ENCODE results near the gene CYBA.

Gene CYBA

DNA sequence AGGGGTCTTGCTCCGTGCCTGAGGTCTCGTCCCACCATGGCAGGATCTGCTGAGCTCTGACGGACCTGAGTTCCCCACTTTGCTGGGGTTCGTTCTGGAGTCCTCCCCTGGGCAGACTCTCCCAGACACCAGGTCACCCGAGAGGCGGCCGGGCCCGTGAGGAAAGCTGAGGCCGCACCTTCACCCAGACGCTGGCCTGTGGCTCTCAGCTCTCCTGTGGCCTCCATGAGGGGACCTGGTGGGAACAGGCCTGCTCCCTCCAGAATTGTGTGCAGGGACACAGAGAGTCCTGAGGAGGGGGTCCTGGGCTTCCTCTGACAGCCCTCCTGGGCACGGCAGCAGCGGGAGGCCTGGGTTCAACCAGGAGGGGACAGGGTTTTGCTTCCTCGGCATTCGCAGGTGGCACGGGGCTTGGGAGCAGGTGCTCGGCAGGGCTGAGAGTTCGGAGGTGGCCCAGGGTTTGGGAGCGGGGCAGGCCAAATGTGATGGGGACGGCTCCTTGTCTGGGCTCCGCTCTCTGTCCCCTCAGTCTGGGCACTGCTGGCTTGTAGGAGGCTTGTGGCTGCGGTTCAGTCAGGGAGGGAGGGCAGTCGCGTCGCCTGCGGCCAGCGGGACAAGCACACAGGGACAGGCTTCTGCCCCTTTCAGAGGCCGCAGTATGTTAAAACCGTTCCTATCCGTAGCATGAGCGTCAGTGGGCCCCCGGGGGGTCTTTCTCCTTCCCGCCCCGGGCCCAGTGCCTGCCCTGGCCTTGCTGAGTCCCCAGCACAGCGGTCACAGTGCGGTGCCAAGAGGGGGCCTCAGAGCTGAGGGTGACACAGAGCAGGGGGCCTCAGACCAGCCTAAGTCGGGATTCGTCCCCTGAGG, 43.6 kb upstream of the CYBA start:
- ATAC-seq (ENCODE audit: low read depth) (no peak), DNase-seq (ENCODE audit: low spot score) (no peak)
- Histone ChIP-seq H3K27me3 (ENCODE audit: insufficient read depth, poor library complexity, severe bottlenecking) (no peaks in the 10 kb centered on the region), H3K36me3 (ENCODE audit: low read depth) (peaks cover 16% of the 10 kb centered on the region), H3K27ac (ENCODE audit: poor library complexity, severe bottlenecking) (no peak overlapping the region), H3K4me1 (ENCODE audit: insufficient read depth, poor library complexity, severe bottlenecking) (no peaks in the 10 kb centered on the region), H3K4me3 (ENCODE audit: severe bottlenecking) (no peak overlapping the region), H3K9me3 (ENCODE audit: severe bottlenecking) (no peaks in the 10 kb centered on the region)
- TF ChIP-seq, protein P1, sequence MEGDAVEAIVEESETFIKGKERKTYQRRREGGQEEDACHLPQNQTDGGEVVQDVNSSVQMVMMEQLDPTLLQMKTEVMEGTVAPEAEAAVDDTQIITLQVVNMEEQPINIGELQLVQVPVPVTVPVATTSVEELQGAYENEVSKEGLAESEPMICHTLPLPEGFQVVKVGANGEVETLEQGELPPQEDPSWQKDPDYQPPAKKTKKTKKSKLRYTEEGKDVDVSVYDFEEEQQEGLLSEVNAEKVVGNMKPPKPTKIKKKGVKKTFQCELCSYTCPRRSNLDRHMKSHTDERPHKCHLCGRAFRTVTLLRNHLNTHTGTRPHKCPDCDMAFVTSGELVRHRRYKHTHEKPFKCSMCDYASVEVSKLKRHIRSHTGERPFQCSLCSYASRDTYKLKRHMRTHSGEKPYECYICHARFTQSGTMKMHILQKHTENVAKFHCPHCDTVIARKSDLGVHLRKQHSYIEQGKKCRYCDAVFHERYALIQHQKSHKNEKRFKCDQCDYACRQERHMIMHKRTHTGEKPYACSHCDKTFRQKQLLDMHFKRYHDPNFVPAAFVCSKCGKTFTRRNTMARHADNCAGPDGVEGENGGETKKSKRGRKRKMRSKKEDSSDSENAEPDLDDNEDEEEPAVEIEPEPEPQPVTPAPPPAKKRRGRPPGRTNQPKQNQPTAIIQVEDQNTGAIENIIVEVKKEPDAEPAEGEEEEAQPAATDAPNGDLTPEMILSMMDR (IDR thresholded peaks at IDR 0.05; ENCODE audit: poor library complexity, severe bottlenecking), result no peak

DNA sequence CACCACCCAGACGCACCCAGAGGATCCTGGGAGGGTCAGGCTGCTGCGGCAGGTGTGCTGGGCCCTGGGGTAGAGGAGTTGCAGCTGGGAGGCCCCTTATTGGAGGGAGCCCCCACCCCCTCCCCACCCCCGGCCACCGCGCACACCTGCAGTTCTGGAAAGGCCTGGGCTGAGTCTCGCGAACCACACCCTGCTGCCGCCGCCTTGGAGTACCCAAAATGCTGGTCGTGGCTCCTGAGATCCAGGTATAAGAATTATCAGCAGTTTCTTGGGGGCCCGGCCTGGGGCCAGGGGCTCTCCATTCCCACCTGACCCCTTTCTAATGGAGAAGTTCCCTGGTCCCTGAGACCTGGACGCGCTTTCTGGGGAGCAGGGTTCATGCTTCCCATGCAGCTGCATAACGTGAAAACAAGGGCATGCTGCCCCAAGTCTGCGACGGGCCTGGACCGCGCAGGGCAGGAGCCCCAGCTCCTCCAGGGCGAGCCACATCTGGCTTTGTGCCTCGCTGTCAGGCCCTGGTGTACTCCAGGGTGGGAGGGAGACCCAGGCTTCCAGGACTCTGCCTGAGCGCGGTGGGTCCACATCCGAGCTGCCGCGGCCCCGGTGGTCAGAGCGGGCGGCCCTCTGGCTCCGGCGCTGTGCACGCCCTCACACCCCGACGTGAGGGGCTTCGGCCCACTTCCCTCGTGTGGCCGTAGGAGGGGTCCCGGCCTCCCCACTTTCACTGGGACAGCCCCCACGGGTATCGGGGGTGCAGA, 42.7 kb upstream of the CYBA start:
- TF ChIP-seq, protein P1 (IDR thresholded peaks at IDR 0.05; ENCODE audit: poor library complexity, severe bottlenecking), result no peak
- ATAC-seq (ENCODE audit: low read depth) (no peak), DNase-seq (ENCODE audit: low spot score) (no peak)
- Histone ChIP-seq H3K27me3 (ENCODE audit: insufficient read depth, poor library complexity, severe bottlenecking) (peaks cover 4% of the 10 kb centered on the region), H3K4me3 (ENCODE audit: severe bottlenecking) (no peak overlapping the region), H3K9me3 (ENCODE audit: severe bottlenecking) (no peaks in the 10 kb centered on the region), H3K27ac (ENCODE audit: poor library complexity, severe bottlenecking) (no peak overlapping the region), H3K4me1 (ENCODE audit: insufficient read depth, poor library complexity, severe bottlenecking) (no peaks in the 10 kb centered on the region), H3K36me3 (ENCODE audit: low read depth) (peaks cover 16% of the 10 kb centered on the region)

DNA sequence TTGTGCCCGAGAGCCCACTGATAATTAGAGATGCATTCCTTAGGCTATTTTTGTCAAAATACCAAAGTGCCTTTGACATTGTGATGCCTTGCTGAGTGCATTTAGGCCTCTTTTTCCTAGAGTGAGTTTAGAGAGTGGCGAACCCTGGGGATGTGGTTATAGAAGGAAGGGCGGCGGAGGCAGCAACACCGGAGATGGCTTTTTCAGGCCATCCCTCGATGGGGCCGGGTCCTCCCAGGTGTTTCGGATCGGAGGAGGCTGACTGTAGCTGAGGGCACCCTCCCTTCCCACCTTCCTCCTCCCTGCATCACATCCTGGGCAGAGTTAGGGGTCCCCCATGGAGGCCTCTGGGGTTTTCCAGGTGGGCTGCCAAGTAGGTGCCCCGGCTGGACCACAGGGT, 42.0 kb upstream of the CYBA start:
- Histone ChIP-seq H3K36me3 (ENCODE audit: low read depth) (peaks cover 8% of the 10 kb centered on the region), H3K4me3 (ENCODE audit: severe bottlenecking) (no peak overlapping the region), H3K27me3 (ENCODE audit: insufficient read depth, poor library complexity, severe bottlenecking) (peaks cover 10% of the 10 kb centered on the region), H3K4me1 (ENCODE audit: insufficient read depth, poor library complexity, severe bottlenecking) (no peaks in the 10 kb centered on the region), H3K9me3 (ENCODE audit: severe bottlenecking) (no peaks in the 10 kb centered on the region), H3K27ac (ENCODE audit: poor library complexity, severe bottlenecking) (no peak overlapping the region)
- TF ChIP-seq, protein P1 (IDR thresholded peaks at IDR 0.05; ENCODE audit: poor library complexity, severe bottlenecking), result no peak
- DNase-seq (ENCODE audit: low spot score) (no peak), ATAC-seq (ENCODE audit: low read depth) (no peak)

DNA sequence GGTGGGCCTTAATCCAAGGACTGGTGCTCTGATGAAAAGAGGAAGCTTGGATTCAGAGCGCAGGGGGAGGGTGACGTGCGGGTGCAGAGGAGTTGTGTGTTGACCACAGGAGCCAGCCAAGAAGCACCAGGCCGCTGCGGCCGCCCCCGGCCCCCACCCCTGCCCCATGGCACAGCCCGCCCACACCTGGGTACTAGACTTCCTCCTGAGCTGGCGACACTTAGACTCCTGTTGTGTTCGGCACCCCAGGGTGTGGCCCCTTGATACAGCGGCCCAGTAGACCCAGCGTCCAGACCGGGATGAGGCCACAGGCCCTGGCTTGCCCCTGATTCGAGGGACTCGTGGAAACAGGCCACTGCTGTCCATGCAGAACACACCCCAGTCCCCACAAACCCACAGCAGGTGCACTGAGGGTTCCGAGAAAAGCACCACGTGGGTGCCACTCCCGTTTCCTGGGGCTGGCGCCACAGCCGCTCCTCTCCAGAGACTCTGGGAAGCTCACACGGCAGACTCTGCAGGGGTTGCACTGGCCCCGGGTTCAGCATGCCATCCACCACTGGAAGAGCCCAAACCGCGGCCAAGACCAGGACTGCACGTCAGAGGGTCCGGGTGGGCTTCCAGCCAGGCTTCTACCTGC, 41.2 kb upstream of the CYBA start:
- no peak for DNase-seq (ENCODE audit: low spot score)

More for the DNA sequence above, 41.2 kb upstream of the CYBA start:
- H3K4me1 ChIP-seq (ENCODE audit: insufficient read depth, poor library complexity, severe bottlenecking), result no peaks in the 10 kb centered on the region
- TF ChIP-seq, protein P1 (IDR thresholded peaks at IDR 0.05; ENCODE audit: poor library complexity, severe bottlenecking), result no peak
- peaks cover 3% of the 10 kb centered on the region for H3K36me3 ChIP-seq (ENCODE audit: low read depth)
- H3K27ac ChIP-seq (ENCODE audit: poor library complexity, severe bottlenecking), result no peak overlapping the region
- ATAC-seq (ENCODE audit: low read depth), result no peak
- H3K27me3 ChIP-seq (ENCODE audit: insufficient read depth, poor library complexity, severe bottlenecking), result peaks cover 17% of the 10 kb centered on the region
- no peaks in the 10 kb centered on the region for H3K9me3 ChIP-seq (ENCODE audit: severe bottlenecking)
- H3K4me3 ChIP-seq (ENCODE audit: severe bottlenecking), result no peak overlapping the region

Data from RWPE2 (cell line).